ENCODE results near the gene RNF213.
A peak's percentile ranks its signal among the peaks of the same experiment; 100 is the strongest.

The RNF213 gene

GRCh38 chr17:80387071-80387470, 126.4 kb downstream of the RNF213 start:
- H3K36me3 Mint-ChIP-seq (ENCODE audit: insufficient read depth), result peaks cover 94% of the 10 kb centered on the region
- H3K4me3 Mint-ChIP-seq, result peak overlapping the region; percentile 4
- H3K9me3 Mint-ChIP-seq, result no peaks in the 10 kb centered on the region
- peak overlapping the region; percentile 59 for H3K27ac Mint-ChIP-seq (ENCODE audit: low read depth)
- DNase-seq (ENCODE audit: low spot score in 2 of 2) (no peak), ATAC-seq (replicated peaks; ENCODE audit: extremely low read depth, poor library complexity, severe bottlenecking) (no peak)
- peaks cover 4% of the 10 kb centered on the region for H3K4me1 Mint-ChIP-seq
- no peaks in the 10 kb centered on the region for H3K27me3 Mint-ChIP-seq

GRCh38 chr17:80388175-80388574, 127.5 kb downstream of the RNF213 start:
- ATAC-seq (replicated peaks; ENCODE audit: extremely low read depth, poor library complexity, severe bottlenecking) (no peak), DNase-seq (ENCODE audit: low spot score in 2 of 2) (no peak)
- Mint-ChIP-seq H3K27me3 (no peaks in the 10 kb centered on the region), H3K27ac (ENCODE audit: low read depth) (peak overlapping the region; percentile 59), H3K4me1 (peaks cover 4% of the 10 kb centered on the region), H3K9me3 (no peaks in the 10 kb centered on the region), H3K4me3 (no peak overlapping the region), H3K36me3 (ENCODE audit: insufficient read depth) (peaks cover 95% of the 10 kb centered on the region)

- H3K9me3 Mint-ChIP-seq, result no peaks in the 10 kb centered on the region
- peaks cover 94% of the 10 kb centered on the region for H3K36me3 Mint-ChIP-seq (ENCODE audit: insufficient read depth)
Observed at GRCh38 chr17:80388601-80389000, 127.9 kb downstream of the RNF213 start.

DNA sequence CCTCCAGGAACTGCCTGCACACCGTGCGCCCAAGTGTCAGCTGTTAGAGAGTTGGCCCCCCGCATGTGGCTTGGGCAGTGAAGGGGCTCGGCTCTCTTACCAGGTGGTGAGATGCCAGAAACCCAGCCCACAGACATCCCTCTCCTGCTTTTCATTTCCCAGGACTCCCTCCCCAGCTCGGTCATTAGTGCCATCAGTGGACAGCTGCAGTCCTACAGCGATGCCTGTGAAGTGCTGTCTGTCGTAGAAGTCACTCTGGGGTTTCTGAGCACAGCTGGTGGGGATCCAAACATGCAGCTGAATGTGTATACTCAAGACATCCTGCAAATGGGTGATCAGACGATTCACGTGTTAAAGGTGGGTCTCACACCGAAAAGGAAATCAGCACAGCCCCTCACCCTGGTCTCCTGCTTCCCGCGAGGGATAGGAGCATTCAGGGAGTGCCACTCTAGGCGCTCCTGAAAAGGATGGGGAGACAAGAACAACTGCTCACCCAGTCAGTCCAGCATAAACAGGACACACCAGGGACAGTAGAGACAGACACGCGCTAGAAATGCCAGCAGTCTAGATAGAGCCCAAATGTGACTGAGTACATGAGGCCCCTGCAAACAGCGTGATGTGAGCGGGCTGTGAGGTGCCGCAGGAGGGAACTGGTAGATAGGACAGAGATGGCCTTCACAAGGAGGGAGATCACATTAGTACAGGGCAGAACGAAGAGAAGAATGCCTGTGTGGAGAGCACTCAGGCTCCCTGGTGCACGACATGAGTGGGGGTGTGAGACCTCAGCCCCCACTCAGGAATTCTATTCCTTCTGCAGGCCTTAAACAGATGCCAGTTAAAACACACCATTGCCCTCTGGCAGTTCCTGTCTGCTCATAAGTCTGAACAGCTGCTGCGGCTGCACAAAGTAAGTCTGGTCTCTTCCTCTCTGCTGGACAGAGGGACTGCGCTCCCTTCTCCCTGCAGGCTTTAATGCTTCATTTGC, 128.7 kb downstream of the RNF213 start:
- no peak overlapping the region for H3K4me3 Mint-ChIP-seq
- no peaks in the 10 kb centered on the region for H3K9me3 Mint-ChIP-seq
- no peak for ATAC-seq (replicated peaks; ENCODE audit: extremely low read depth, poor library complexity, severe bottlenecking)
- no peak for DNase-seq (ENCODE audit: low spot score in 2 of 2)
- H3K27ac Mint-ChIP-seq (ENCODE audit: low read depth), result peak overlapping the region; percentile 41
- no peaks in the 10 kb centered on the region for H3K27me3 Mint-ChIP-seq
- H3K36me3 Mint-ChIP-seq (ENCODE audit: insufficient read depth), result peaks cover 93% of the 10 kb centered on the region
- H3K4me1 Mint-ChIP-seq, result no peaks in the 10 kb centered on the region

More at GRCh38 chr17:80388601-80389000, 127.9 kb downstream of the RNF213 start:
- Mint-ChIP-seq H3K4me1 (peaks cover 4% of the 10 kb centered on the region), H3K27me3 (no peaks in the 10 kb centered on the region), H3K27ac (ENCODE audit: low read depth) (no peak overlapping the region), H3K4me3 (no peak overlapping the region)
- ATAC-seq (replicated peaks; ENCODE audit: extremely low read depth, poor library complexity, severe bottlenecking) (no peak), DNase-seq (ENCODE audit: low spot score in 2 of 2) (no peak)

- H3K4me3 Mint-ChIP-seq, result no peak overlapping the region
Observed at GRCh38 chr17:80393241-80393890, 132.7 kb downstream of the RNF213 start.

DNA sequence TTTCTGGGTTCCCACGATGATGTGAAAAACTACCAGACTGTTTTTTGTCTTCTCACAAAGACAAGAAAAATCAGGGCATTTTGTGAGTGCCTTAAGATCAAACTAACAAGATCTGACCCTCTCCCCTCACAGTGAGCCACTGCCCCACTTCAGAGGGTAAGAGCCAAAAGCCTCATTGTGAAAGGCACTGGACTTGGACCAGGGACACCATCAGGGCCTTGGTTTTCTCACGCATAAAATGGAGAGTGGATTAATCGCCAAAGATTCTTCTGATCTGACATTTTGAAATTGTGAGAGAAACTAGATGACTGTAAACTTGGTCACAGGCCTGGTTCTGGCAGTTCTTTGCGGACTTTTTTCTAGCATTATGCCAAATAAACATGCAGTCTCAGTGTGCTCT, 133.3 kb downstream of the RNF213 start:
- ATAC-seq (replicated peaks; ENCODE audit: extremely low read depth, poor library complexity, severe bottlenecking) (no peak), DNase-seq (ENCODE audit: low spot score in 2 of 2) (no peak)
- H3K36me3 Mint-ChIP-seq (ENCODE audit: insufficient read depth), result peaks cover 66% of the 10 kb centered on the region
- no peaks in the 10 kb centered on the region for H3K9me3 Mint-ChIP-seq
- no peak overlapping the region for H3K27ac Mint-ChIP-seq (ENCODE audit: low read depth)
- no peaks in the 10 kb centered on the region for H3K27me3 Mint-ChIP-seq
- H3K4me1 Mint-ChIP-seq, result peaks cover 18% of the 10 kb centered on the region
- H3K4me3 Mint-ChIP-seq, result no peak overlapping the region

More at GRCh38 chr17:80393241-80393890, 132.7 kb downstream of the RNF213 start:
- Mint-ChIP-seq H3K27me3 (no peaks in the 10 kb centered on the region), H3K27ac (ENCODE audit: low read depth) (no peak overlapping the region), H3K36me3 (ENCODE audit: insufficient read depth) (peaks cover 72% of the 10 kb centered on the region), H3K4me1 (peaks cover 18% of the 10 kb centered on the region), H3K9me3 (no peaks in the 10 kb centered on the region)
- ATAC-seq (replicated peaks; ENCODE audit: extremely low read depth, poor library complexity, severe bottlenecking) (no peak), DNase-seq (ENCODE audit: low spot score in 2 of 2) (no peak)

DNA sequence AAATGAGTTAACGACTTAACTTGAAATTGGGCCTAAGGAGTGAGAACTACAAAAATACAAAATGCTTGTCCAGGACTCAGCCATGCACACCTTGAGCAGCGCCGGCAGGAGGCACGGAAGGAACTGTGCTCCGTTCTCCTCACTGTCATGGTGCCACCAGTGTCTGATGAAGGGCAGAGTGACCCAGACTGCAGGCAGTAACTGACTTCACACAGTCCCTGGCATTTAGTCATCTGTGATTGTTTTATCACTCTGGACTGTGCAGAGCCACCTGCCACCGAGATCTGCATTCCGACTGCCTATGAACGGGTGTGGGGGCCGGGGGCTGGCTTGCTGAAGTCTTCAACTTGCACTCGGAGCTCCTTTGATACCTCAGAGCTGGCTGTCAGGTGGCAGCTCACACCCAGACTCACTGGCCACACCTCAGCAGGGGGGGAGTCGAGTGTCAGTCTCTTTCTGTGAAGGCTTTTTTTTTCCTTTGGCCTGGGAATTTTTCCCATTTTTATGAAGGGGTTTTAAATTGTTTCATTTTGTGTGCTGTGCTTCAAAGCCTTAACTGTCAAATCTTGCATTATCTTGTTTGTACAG, 134.1 kb downstream of the RNF213 start:
- Mint-ChIP-seq H3K4me1 (peaks cover 18% of the 10 kb centered on the region), H3K4me3 (no peak overlapping the region), H3K27ac (ENCODE audit: low read depth) (no peak overlapping the region), H3K36me3 (ENCODE audit: insufficient read depth) (peaks cover 58% of the 10 kb centered on the region), H3K9me3 (no peaks in the 10 kb centered on the region), H3K27me3 (no peaks in the 10 kb centered on the region)
- DNase-seq (ENCODE audit: low spot score in 2 of 2) (no peak), ATAC-seq (replicated peaks; ENCODE audit: extremely low read depth, poor library complexity, severe bottlenecking) (no peak)

GRCh38 chr17:80395402-80396151, 134.9 kb downstream of the RNF213 start:
- no peak overlapping the region for H3K27ac Mint-ChIP-seq (ENCODE audit: low read depth)
- no peak for DNase-seq (ENCODE audit: low spot score in 2 of 2)

DNA sequence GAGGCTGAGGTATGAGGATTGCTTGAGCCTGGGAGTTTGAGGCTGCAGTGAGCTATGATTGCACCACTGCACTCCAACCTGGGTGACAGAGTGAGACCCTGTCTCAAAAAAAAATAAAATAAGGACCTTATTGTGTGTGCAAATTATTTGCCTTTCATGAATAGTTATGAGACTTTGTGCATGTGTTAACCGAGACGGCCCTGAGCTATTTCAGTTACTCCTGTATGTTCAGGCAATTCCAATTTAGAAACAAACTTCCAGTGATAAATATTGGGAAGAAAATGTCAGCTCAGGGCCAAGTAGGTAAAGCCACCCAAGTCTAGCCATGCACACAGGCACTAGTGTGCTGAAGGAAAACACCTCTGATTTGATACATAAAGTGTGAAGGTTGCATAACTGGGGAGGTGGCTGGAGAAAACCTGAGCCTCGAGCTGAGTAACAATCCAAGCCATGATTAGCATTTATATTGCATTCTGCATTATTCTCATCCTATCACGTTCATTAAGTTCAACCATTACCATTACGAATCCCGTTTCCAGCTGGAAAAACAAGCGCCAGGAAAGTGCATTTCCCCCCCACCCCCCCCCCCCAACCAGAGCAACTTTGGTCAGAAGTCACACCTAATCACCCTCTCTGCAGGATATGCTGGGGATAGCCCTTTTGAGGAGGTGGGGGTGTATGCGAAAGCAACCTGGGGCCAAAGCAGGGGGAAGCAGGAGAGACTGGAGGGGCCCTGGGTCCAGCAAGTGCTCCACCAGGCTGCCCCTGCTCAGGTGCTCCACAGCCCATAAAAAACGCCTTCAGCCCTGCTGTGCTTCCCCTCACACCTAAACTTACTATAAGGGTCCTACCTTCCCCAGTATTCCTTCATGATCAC, 135.7 kb downstream of the RNF213 start:
- ATAC-seq (replicated peaks; ENCODE audit: extremely low read depth, poor library complexity, severe bottlenecking), result no peak
- Mint-ChIP-seq H3K4me3 (no peak overlapping the region), H3K36me3 (ENCODE audit: insufficient read depth) (peaks cover 42% of the 10 kb centered on the region), H3K27ac (ENCODE audit: low read depth) (peak overlapping the region; percentile 85), H3K9me3 (no peaks in the 10 kb centered on the region), H3K27me3 (no peaks in the 10 kb centered on the region), H3K4me1 (peaks cover 18% of the 10 kb centered on the region)
- DNase-seq (ENCODE audit: low spot score in 2 of 2), result no peak

More at GRCh38 chr17:80395402-80396151, 134.9 kb downstream of the RNF213 start:
- Mint-ChIP-seq H3K27me3 (no peaks in the 10 kb centered on the region), H3K36me3 (ENCODE audit: insufficient read depth) (peaks cover 50% of the 10 kb centered on the region), H3K4me1 (peaks cover 18% of the 10 kb centered on the region), H3K4me3 (no peak overlapping the region), H3K9me3 (no peaks in the 10 kb centered on the region)
- ATAC-seq (replicated peaks; ENCODE audit: extremely low read depth, poor library complexity, severe bottlenecking), result no peak

DNA sequence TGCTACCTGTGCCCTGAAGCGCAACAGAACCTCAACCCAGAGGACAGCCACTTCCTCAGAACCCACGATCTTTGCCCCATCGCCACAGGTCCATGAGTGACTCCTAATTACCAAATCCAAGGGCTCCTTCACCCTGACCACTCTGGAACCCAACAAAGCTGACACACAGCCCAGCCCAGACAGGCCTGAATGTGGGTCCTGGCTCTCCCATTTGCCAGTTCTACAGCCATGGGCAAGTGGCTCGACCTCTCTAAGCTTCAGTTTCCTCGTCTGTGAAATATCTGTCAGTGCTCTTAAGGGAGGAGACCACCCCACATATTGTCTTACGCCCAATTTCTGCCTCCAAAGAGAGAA, 136.4 kb downstream of the RNF213 start:
- H3K4me1 Mint-ChIP-seq, result peaks cover 18% of the 10 kb centered on the region
- no peak for DNase-seq (ENCODE audit: low spot score in 2 of 2)
- peaks cover 36% of the 10 kb centered on the region for H3K36me3 Mint-ChIP-seq (ENCODE audit: insufficient read depth)
- no peak for ATAC-seq (replicated peaks; ENCODE audit: extremely low read depth, poor library complexity, severe bottlenecking)
- H3K27ac Mint-ChIP-seq (ENCODE audit: low read depth), result peak overlapping the region; percentile 85
- no peaks in the 10 kb centered on the region for H3K9me3 Mint-ChIP-seq
- H3K27me3 Mint-ChIP-seq, result no peaks in the 10 kb centered on the region
- H3K4me3 Mint-ChIP-seq, result no peak overlapping the region

DNA sequence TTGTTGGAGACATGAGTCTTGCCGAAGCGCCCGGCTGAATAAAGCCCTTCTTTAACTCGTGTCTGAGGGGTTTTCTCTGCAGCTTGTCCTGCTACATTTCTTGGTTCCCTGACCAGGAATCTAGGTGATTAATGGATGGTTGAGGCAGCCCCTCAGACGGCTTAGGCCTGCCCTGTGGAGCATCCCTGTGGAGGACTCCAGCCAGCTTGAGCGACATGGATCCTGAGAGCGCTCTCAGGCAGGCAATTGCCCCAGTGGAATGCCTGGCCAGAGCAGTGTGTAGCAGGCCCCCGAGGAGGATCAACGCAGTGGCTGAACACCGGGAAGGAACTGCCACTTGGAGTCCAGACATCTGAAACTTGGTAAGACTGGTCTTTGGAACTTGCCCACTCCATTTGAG, 137.0 kb downstream of the RNF213 start:
- Mint-ChIP-seq H3K27me3 (no peaks in the 10 kb centered on the region), H3K27ac (ENCODE audit: low read depth) (peak overlapping the region; percentile 72), H3K9me3 (no peaks in the 10 kb centered on the region), H3K4me3 (peak overlapping the region; percentile 36), H3K36me3 (ENCODE audit: insufficient read depth) (peaks cover 31% of the 10 kb centered on the region), H3K4me1 (peaks cover 18% of the 10 kb centered on the region)
- no peak for ATAC-seq (replicated peaks; ENCODE audit: extremely low read depth, poor library complexity, severe bottlenecking)
- DNase-seq (ENCODE audit: low spot score in 2 of 2), result no peak

Measured in central memory CD8-positive, alpha-beta T cell (primary cell).